Neuronal stem cell (in vitro differentiated cells): ENCODE data around the gene CACNB2.

ENCODE experiments used
- DNase-seq: peaks from one replicate; pipeline ENCODE4 v3.0.0-alpha.2; 2013; ENCODE audit warnings: low spot score
- H2AFZ ChIP-seq: one replicate; pipeline ENCODE4 v1.6.1; 2013; ENCODE audit warnings: mild to moderate bottlenecking, low read length, inconsistent platforms
- H2AK5ac ChIP-seq: 2 replicates; pipeline ENCODE4 v1.6.1; 2013; ENCODE audit warnings: low read depth, mild to moderate bottlenecking, inconsistent platforms, low read length, moderate library complexity, mixed read lengths
- H2BK120ac ChIP-seq: 2 replicates; pipeline ENCODE4 v1.6.1; 2013; ENCODE audit warnings: low read depth, mild to moderate bottlenecking, inconsistent platforms, low read length, moderate library complexity, mixed read lengths
- H2BK12ac ChIP-seq: one replicate; pipeline ENCODE4 v1.6.1; 2013; ENCODE audit warnings: low read length, inconsistent platforms
- H2BK15ac ChIP-seq: 2 replicates; pipeline ENCODE4 v1.6.1; 2013; ENCODE audit warnings: mild to moderate bottlenecking, low read length, inconsistent platforms, mixed read lengths
- H2BK5ac ChIP-seq: one replicate; pipeline ENCODE4 v1.6.1; 2013; ENCODE audit warnings: inconsistent platforms, mild to moderate bottlenecking, low read length, moderate library complexity
- H3K14ac ChIP-seq: one replicate; pipeline ENCODE4 v1.6.1; 2013; ENCODE audit warnings: low read length, inconsistent platforms
- H3K18ac ChIP-seq: 2 replicates; pipeline ENCODE4 v1.6.1; 2013; ENCODE audit warnings: low read length, inconsistent platforms
- H3K23ac ChIP-seq: 2 replicates; pipeline ENCODE4 v1.6.1; 2013; ENCODE audit warnings: low read depth, mild to moderate bottlenecking, mixed read lengths, low read length, inconsistent platforms; ENCODE audit not compliant: poor library complexity
- H3K27ac ChIP-seq: replicated peaks from 3 replicates; pipeline ENCODE4 v1.5.1; 2013; ENCODE audit warnings: low read length, inconsistent platforms
- H3K27me3 ChIP-seq, 3 experiments: 2 replicates each; pipeline ENCODE4 v1.6.1; 2013; ENCODE audit warnings: low read length in 3 of 3, mild to moderate bottlenecking in 2 of 3, inconsistent platforms in 1 of 3, low read depth in 1 of 3, mixed read lengths in 1 of 3, moderate library complexity in 1 of 3; ENCODE audit not compliant: control insufficient read depth in 3 of 3, insufficient read depth in 3 of 3
- H3K36me3 ChIP-seq, 2 donors: replicated peaks in 1 of 2; 2 replicates each; pipeline ENCODE4 v1.6.1; 2013; ENCODE audit warnings: low read length in 2 of 2; ENCODE audit not compliant: control insufficient read depth in 2 of 2, insufficient read depth in 2 of 2
- H3K4ac ChIP-seq: 2 replicates; pipeline ENCODE4 v1.6.1; 2013; ENCODE audit warnings: inconsistent platforms, mild to moderate bottlenecking, low read length, moderate library complexity
- H3K4me1 ChIP-seq, 2 donors: 1 replicate in 1 of 2; 2 replicates in 1 of 2; pipeline ENCODE4 v1.6.1; 2013; ENCODE audit warnings: low read length in 2 of 2, low read depth in 1 of 2; ENCODE audit not compliant: control insufficient read depth in 2 of 2, insufficient read depth in 1 of 2
- H3K4me2 ChIP-seq: one replicate; pipeline ENCODE4 v1.6.1; 2013; ENCODE audit warnings: mild to moderate bottlenecking, low read length, inconsistent platforms; ENCODE audit not compliant: insufficient read depth, poor library complexity, severe bottlenecking
- H3K4me3 ChIP-seq, 2 donors: 2 replicates each; pipeline ENCODE4 v1.5.1; 2013; ENCODE audit warnings: low read length in 2 of 2, mild to moderate bottlenecking in 2 of 2, inconsistent platforms in 1 of 2, moderate library complexity in 1 of 2
- H3K79me1 ChIP-seq: one replicate; pipeline ENCODE4 v1.6.1; 2013; ENCODE audit warnings: low read depth, mild to moderate bottlenecking, inconsistent platforms, low read length, moderate library complexity
- H3K9ac ChIP-seq: one replicate; pipeline ENCODE4 v1.6.1; 2013; ENCODE audit warnings: mild to moderate bottlenecking, low read depth, low read length, inconsistent platforms; ENCODE audit not compliant: poor library complexity
- H3K9me3 ChIP-seq, 2 donors: replicated peaks in 1 of 2; 2 replicates each; pipeline versions ENCODE3 to v1.6.1; 2013; ENCODE audit warnings: low read length in 2 of 2, mild to moderate bottlenecking in 2 of 2, inconsistent platforms in 1 of 2, low read depth in 1 of 2, mixed read lengths in 1 of 2, moderate library complexity in 1 of 2; ENCODE audit not compliant: control insufficient read depth in 2 of 2, insufficient read depth in 1 of 2
- H4K8ac ChIP-seq: one replicate; pipeline ENCODE4 v1.6.1; 2013; ENCODE audit warnings: low read depth, mild to moderate bottlenecking, inconsistent platforms, low read length, moderate library complexity
- H4K91ac ChIP-seq: one replicate; pipeline ENCODE4 v1.6.1; 2013; ENCODE audit warnings: low read length, low read depth, mild to moderate bottlenecking, inconsistent platforms; ENCODE audit not compliant: poor library complexity
- WGBS, 2 donors: extraction: QIAGEN DNeasy Blood & Tissue Kit; methylation state at CpG; one replicate each; pipeline ENCODE4 v1.1.7; 2013; ENCODE audit warnings: missing lambda C conversion rate in 2 of 2, mixed read lengths in 1 of 2; ENCODE audit not compliant: insufficient read length in 2 of 2, insufficient replicate concordance in 1 of 2; ENCODE audit errors: extremely low coverage in 2 of 2; 5-methylcytosine and 5-hydroxymethylcytosine counted together

The CACNB2 gene

GRCh38 chr10:18369859-18370473 lies 229.7 kb downstream of the CACNB2 start:
- no peaks in the 10 kb centered on the region for H3K27me3 ChIP-seq
- WGBS, 2 donors: no CpG with 5 or more reads among the region's 4 CpGs
- H2BK120ac ChIP-seq: no peak overlapping the region
- H2BK5ac ChIP-seq: no peak overlapping the region
- no peaks in the 10 kb centered on the region for H3K4me1 ChIP-seq
- H4K8ac ChIP-seq: no peak overlapping the region
- H2BK12ac ChIP-seq: no peak overlapping the region
- no peaks in the 10 kb centered on the region for H3K36me3 ChIP-seq
- H2BK15ac ChIP-seq: no peak overlapping the region
- H3K4ac ChIP-seq: no peak overlapping the region
- no peak overlapping the region for H3K18ac ChIP-seq
- no peak overlapping the region for H4K91ac ChIP-seq
- H3K23ac ChIP-seq: no peak overlapping the region
- no peak overlapping the region for H3K14ac ChIP-seq
- H3K27ac ChIP-seq: no peak overlapping the region
- no peaks in the 10 kb centered on the region for H3K79me1 ChIP-seq
- no peak overlapping the region for H3K4me3 ChIP-seq
- no peaks in the 10 kb centered on the region for H3K9me3 ChIP-seq
- DNase-seq: no peak
- no peak overlapping the region for H3K9ac ChIP-seq
- H2AK5ac ChIP-seq: no peak overlapping the region
- H3K4me2 ChIP-seq: no peak overlapping the region
- H2AFZ ChIP-seq: no peak overlapping the region

- Histone ChIP-seq H3K36me3 (no peaks in the 10 kb centered on the region), H3K9ac (no peak overlapping the region), H3K27me3 (no peaks in the 10 kb centered on the region), H2BK5ac (no peak overlapping the region), H3K9me3 (no peaks in the 10 kb centered on the region), H3K4ac (no peak overlapping the region), H3K4me1 (no peaks in the 10 kb centered on the region), H4K91ac (no peak overlapping the region), H2BK12ac (no peak overlapping the region), H3K14ac (no peak overlapping the region), H4K8ac (no peak overlapping the region), H2AFZ (no peak overlapping the region), H2BK15ac (no peak overlapping the region), H3K27ac (no peak overlapping the region), H3K18ac (no peak overlapping the region), H3K23ac (no peak overlapping the region), H3K4me3 (no peak overlapping the region), H2AK5ac (no peak overlapping the region), H3K4me2 (no peak overlapping the region), H2BK120ac (no peak overlapping the region), H3K79me1 (peaks cover 2% of the 10 kb centered on the region)
- no CpG with 5 or more reads among the region's 5 CpGs for WGBS, 2 donors
- no peak for DNase-seq
Measured at GRCh38 chr10:18376650-18377049, 236.4 kb downstream of the CACNB2 start.

GRCh38 chr10:18377898-18378297 lies 237.7 kb downstream of the CACNB2 start:
- Histone ChIP-seq H3K18ac (no peak overlapping the region), H3K9me3 (no peaks in the 10 kb centered on the region), H2BK5ac (no peak overlapping the region), H4K91ac (no peak overlapping the region), H2AFZ (no peak overlapping the region), H3K27ac (no peak overlapping the region), H3K36me3 (no peaks in the 10 kb centered on the region), H3K23ac (no peak overlapping the region), H2BK120ac (no peak overlapping the region), H3K4me3 (no peak overlapping the region), H2AK5ac (no peak overlapping the region), H3K4me2 (no peak overlapping the region), H2BK15ac (no peak overlapping the region), H3K4ac (no peak overlapping the region), H3K14ac (no peak overlapping the region), H2BK12ac (no peak overlapping the region), H3K27me3 (no peaks in the 10 kb centered on the region), H3K4me1 (no peaks in the 10 kb centered on the region), H3K9ac (no peak overlapping the region), H3K79me1 (peaks cover 2% of the 10 kb centered on the region), H4K8ac (no peak overlapping the region)
- DNase-seq: no peak
- no CpG with 5 or more reads among the region's 2 CpGs for WGBS, 2 donors

DNA sequence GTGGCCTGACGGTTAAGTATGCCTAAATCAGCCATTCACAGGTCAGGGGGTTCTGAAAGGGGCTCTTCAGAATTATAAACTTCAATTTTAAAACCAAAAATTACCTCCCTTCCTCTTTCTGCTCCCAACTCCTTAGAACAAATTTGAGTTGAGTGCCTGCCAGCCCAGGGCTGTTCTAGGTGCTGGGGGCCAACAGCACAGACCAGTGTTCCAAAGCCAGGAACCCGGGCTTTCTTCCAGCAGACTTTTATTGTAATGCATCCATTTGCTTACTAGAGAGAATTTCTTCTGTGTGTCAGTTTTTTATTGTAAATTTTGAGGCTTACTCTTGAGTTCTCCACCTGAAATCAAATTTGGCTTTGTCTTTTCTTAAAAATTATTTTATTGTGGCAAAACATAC lies 238.5 kb downstream of the CACNB2 start:
- H3K14ac ChIP-seq: no peak overlapping the region
- no CpG with 5 or more reads among the region's 2 CpGs for WGBS, 2 donors
- no peak overlapping the region for H3K4me2 ChIP-seq
- no peak overlapping the region for H2BK12ac ChIP-seq
- H3K18ac ChIP-seq: no peak overlapping the region
- H4K8ac ChIP-seq: no peak overlapping the region
- DNase-seq: no peak
- peaks cover 2% of the 10 kb centered on the region for H3K79me1 ChIP-seq
- H3K4me1 ChIP-seq: no peaks in the 10 kb centered on the region
- H2BK120ac ChIP-seq: no peak overlapping the region
- H3K27ac ChIP-seq: no peak overlapping the region
- H3K27me3 ChIP-seq: no peaks in the 10 kb centered on the region
- H3K4me3 ChIP-seq: no peak overlapping the region
- no peak overlapping the region for H2BK15ac ChIP-seq
- no peak overlapping the region for H4K91ac ChIP-seq
- no peak overlapping the region for H2AFZ ChIP-seq
- no peak overlapping the region for H3K9ac ChIP-seq
- H3K36me3 ChIP-seq: no peaks in the 10 kb centered on the region
- no peak overlapping the region for H2BK5ac ChIP-seq
- H3K9me3 ChIP-seq: no peaks in the 10 kb centered on the region
- no peak overlapping the region for H3K23ac ChIP-seq
- H2AK5ac ChIP-seq: no peak overlapping the region
- no peak overlapping the region for H3K4ac ChIP-seq
